NCI-H128 (cell line): ENCODE measurements around the gene OR1J4.

Source experiments
- DNase-seq: peaks from one replicate; lab custom pipeline; 2025; ENCODE audit not compliant: unreplicated experiment; lab: John Stamatoyannopoulos, UW

Gene OR1J4

DNA sequence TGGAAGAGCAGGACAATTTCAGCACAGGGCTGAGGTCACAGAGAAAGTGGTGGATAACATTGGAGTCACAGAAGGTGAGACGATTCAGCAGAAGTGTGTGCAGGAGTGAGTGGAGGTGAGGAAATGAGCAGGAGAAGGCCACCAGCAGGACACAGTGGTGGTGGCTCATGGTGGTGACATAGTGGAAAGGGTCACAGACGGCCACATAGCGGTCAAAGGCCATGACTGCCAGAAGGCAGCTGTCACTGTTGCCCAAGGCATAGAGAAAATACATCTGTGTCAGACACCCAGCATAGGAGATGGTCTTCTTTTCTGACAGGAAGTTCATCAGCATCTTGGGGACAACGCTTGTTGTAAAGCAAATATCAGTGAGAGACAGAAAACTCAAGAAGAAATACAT is 49.0 kb downstream of the OR1J4 start:
- no peak for DNase-seq
